Epithelial cell of esophagus (primary cell): ENCODE measurements around the gene PELI2.

Experiments used
- DNase-seq: peaks from one replicate; pipeline ENCODE4 v3.0.0; 2010; ENCODE audit warnings: low read depth
- H3K4me3 ChIP-seq: 2 replicates; pipeline ENCODE4 v1.5.1; 2011; ENCODE audit warnings: mild to moderate bottlenecking, low read length, control low read depth
- CTCF ChIP-seq: IDR thresholded peaks from 2 replicates; pipeline ENCODE4 v1.5.1; 2011; ENCODE audit warnings: low read depth, mild to moderate bottlenecking, low read length, control low read depth, inconsistent platforms; ENCODE audit not compliant: insufficient read depth; ENCODE audit errors: missing control alignments

Gene PELI2

GRCh38 chr14:56309198-56309597 is 191.0 kb downstream of the PELI2 start:
- DNase-seq, result no peak
- no peak overlapping the region for H3K4me3 ChIP-seq
- TF ChIP-seq CTCF, result no peak

- no peak overlapping the region for H3K4me3 ChIP-seq
- no peak for TF ChIP-seq CTCF
- DNase-seq, result no peak
Observed at GRCh38 chr14:56310643-56311042, 192.4 kb downstream of the PELI2 start.

- no peak overlapping the region for H3K4me3 ChIP-seq
- DNase-seq, result peak; percentile 10
- TF ChIP-seq CTCF, result no peak
Observed at GRCh38 chr14:56313789-56314188, 195.6 kb downstream of the PELI2 start.

GRCh38 chr14:56318393-56319115 is 200.3 kb downstream of the PELI2 start:
- TF ChIP-seq CTCF, result no peak
- H3K4me3 ChIP-seq, result no peak overlapping the region
- no peak for DNase-seq

GRCh38 chr14:56321861-56322260 is 203.7 kb downstream of the PELI2 start:
- no peak for DNase-seq
- H3K4me3 ChIP-seq, result no peak overlapping the region
- no peak for TF ChIP-seq CTCF

- no peak for TF ChIP-seq CTCF
- H3K4me3 ChIP-seq, result no peak overlapping the region
- no peak for DNase-seq
Observed at GRCh38 chr14:56322531-56322930, 204.3 kb downstream of the PELI2 start.

GRCh38 chr14:56324454-56324853 is 206.2 kb downstream of the PELI2 start:
- no peak overlapping the region for H3K4me3 ChIP-seq
- no peak for TF ChIP-seq CTCF
- no peak for DNase-seq
